NCI-H526 (cell line): ENCODE measurements around the gene WDR18.

ENCODE experiments used
- DNase-seq, 2 experiments: peaks; one replicate each; lab custom pipeline; 2025; lab: John Stamatoyannopoulos, UW

WDR18 gene

GRCh38 chr19:1042689-1043511, 58.8 kb downstream of the WDR18 start:
- DNase-seq: no peak
